ENCODE data around the gene CHKA.

The CHKA gene

DNA sequence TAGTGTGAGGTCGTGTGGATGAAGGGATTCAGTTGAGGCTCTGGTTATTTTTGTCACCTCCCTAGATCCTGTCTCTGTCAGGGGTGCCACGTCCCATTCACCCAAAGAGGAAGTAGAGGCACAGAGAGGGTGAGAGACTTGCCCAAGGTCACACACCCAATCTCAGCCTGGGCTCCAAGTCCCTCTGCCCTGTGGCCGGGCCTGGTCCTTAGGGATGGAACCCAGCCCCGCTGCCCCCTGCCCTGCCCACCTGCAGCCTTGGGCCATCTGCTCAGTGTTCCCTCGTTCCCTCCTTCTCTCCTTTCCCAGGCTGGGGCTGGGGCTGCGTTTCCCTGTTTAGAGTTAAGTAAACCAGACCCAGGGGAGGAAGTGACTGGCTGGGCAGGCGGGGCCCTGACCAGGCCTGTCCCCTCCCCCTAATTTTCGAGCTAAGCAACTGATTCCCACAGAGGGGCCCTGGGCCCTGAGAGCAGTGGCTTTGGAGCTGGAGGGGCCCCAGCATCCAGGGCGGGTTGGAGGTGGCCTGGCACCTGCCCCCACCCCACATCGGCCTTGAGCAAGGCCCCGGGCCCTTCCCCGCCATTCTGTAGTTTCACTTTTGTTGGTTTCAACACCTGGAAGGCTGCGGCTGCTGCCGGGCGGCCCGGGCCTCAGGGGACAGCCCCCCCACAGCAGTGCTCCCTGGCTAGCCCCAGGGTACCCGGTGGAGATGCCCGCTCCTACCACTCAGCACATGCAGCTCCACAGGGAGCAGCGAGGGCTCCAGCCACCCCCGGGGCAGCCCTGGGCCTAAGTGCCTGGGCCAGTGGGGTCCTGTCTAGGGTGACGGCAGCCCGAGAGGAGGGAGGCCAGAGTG, 80.9 kb downstream of the CHKA start:
- H3K36me3 ChIP-seq (ENCODE audit: insufficient read depth), result no peaks in the 10 kb centered on the region
- no peak overlapping the region for H3K4me3 ChIP-seq (IDR thresholded peaks at IDR 0.05; ENCODE audit: insufficient read depth, low read depth, low read length)
- H3K9ac ChIP-seq, result peak overlapping the region; percentile 70
- no peaks in the 10 kb centered on the region for H3K27me3 ChIP-seq (ENCODE audit: insufficient read depth, low read depth)
- H3K27ac ChIP-seq, result peak overlapping the region; percentile 73
- no peaks in the 10 kb centered on the region for H4K20me1 ChIP-seq (ENCODE audit: insufficient read depth)
- TF ChIP-seq, protein P1, sequence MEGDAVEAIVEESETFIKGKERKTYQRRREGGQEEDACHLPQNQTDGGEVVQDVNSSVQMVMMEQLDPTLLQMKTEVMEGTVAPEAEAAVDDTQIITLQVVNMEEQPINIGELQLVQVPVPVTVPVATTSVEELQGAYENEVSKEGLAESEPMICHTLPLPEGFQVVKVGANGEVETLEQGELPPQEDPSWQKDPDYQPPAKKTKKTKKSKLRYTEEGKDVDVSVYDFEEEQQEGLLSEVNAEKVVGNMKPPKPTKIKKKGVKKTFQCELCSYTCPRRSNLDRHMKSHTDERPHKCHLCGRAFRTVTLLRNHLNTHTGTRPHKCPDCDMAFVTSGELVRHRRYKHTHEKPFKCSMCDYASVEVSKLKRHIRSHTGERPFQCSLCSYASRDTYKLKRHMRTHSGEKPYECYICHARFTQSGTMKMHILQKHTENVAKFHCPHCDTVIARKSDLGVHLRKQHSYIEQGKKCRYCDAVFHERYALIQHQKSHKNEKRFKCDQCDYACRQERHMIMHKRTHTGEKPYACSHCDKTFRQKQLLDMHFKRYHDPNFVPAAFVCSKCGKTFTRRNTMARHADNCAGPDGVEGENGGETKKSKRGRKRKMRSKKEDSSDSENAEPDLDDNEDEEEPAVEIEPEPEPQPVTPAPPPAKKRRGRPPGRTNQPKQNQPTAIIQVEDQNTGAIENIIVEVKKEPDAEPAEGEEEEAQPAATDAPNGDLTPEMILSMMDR (conservative IDR thresholded peaks at IDR 0.05; ENCODE audit: low read depth, low read length), result no peak
- H3K4me1 ChIP-seq (ENCODE audit: low read depth, poor library complexity, severe bottlenecking), result peaks cover 39% of the 10 kb centered on the region
- H3K4me2 ChIP-seq, result peak overlapping the region; percentile 99
- peaks cover 12% of the 10 kb centered on the region; the same call in 1 of the 2 replicates for H3K79me2 ChIP-seq (ENCODE audit: insufficient read depth, low read depth)
- H2AFZ ChIP-seq (ENCODE audit: low read depth), result peak overlapping the region; percentile 70

DNA sequence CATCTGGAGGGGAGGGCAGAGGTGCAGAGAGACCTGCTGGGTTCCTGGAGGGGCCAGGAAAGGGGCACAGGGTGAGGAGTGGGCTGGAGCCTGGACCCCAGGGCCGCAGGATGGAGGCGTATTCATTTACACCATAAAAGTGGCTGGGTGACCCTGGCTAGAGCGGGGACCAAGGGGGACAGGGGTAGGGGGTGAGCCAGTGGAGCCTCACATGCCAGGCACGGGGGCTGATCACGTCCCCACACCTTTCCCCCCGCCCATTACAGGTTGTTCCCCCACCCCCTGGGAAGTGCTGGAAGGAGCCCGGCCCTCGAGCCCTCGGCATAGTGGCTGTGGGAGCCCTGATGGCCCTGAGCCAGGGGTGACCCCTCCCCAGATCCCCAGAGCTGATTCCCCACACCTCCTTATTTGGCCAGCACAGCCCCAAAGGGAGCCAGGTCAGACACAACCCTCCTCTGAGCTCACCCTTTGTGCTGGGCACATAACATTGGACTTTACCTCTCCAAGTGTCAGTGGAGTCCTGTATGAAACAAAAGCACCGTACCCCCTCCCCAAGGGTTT, 81.6 kb downstream of the CHKA start:
- Histone ChIP-seq H3K36me3 (ENCODE audit: insufficient read depth) (no peaks in the 10 kb centered on the region), H4K20me1 (ENCODE audit: insufficient read depth) (no peaks in the 10 kb centered on the region), H3K27me3 (ENCODE audit: insufficient read depth, low read depth) (no peaks in the 10 kb centered on the region), H3K27ac (peak overlapping the region; percentile 73), H3K4me2 (peak overlapping the region; percentile 99), H2AFZ (ENCODE audit: low read depth) (peak overlapping the region; percentile 70; the same call in 1 of the 2 replicates), H3K9ac (peak overlapping the region; percentile 70; the same call in 1 of the 2 replicates), H3K4me1 (ENCODE audit: low read depth, poor library complexity, severe bottlenecking) (peaks cover 39% of the 10 kb centered on the region), H3K79me2 (ENCODE audit: insufficient read depth, low read depth) (peaks cover 12% of the 10 kb centered on the region; the same call in 1 of the 2 replicates), H3K4me3 (IDR thresholded peaks at IDR 0.05; ENCODE audit: insufficient read depth, low read depth, low read length) (no peak overlapping the region)
- TF ChIP-seq, protein P1 (conservative IDR thresholded peaks at IDR 0.05; ENCODE audit: low read depth, low read length), result no peak

DNA sequence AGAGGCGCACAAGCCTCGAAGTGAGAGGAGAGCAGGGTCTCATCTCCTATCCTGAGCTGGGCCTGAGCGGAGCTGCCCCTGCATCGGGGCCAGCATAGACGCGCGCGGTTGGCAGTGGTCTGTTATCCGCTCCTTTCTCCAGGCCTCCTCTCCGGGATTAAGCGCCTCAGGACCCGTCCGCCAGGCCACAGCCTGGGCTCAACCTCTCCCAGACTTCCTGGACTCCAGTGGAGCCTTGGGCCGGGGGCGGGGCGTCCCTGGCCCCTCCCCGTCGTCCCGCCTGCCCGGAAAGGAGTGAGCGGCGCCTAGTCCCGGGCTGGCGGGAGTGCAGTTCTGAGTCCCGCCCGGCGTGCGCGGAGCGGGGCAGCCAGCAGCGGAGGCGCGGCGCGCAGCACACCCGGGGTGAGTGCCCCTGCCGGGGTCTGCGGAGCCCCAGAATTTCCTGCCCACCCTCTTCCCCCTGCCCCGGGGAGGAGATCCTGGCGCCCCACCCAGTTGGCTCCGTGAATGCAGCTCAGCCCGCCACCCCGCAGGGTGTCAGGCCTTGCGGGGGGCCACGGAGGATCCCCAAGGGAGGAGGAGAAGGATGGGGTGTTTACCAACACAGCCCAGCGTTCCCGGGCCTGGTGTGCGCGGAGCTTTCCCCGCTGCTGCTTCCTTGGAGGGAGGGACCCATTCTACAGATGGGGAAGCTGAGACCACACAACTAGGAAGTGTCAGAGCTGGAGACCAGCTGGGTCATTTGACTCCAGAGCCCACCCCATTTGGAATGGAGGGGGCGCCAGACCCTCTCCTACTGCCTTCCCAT, 82.3 kb downstream of the CHKA start, which contains the start of gene TCIRG1:
TCIRG1 (plus strand) TSS at position 308 of the 808 bp plus-strand sequence. CDS start 2,247 bp downstream, outside the sequence.
- no peaks in the 10 kb centered on the region for H4K20me1 ChIP-seq (ENCODE audit: insufficient read depth)
- peak within 1 kb of the TSS; percentile 73 for H3K27ac ChIP-seq
- H3K4me2 ChIP-seq, result peak within 1 kb of the TSS; percentile 99
- peak within 1 kb of the TSS; percentile 70; the same call in 1 of the 2 replicates for H2AFZ ChIP-seq (ENCODE audit: low read depth)
- no peaks in the 10 kb centered on the region for H3K27me3 ChIP-seq (ENCODE audit: insufficient read depth, low read depth)
- H3K4me1 ChIP-seq (ENCODE audit: low read depth, poor library complexity, severe bottlenecking), result peaks cover 39% of the 10 kb centered on the region
- H3K4me3 ChIP-seq (IDR thresholded peaks at IDR 0.05; ENCODE audit: insufficient read depth, low read depth, low read length), result no peak within 1 kb of the TSS
- no peaks in the 10 kb centered on the region for H3K36me3 ChIP-seq (ENCODE audit: insufficient read depth)
- H3K9ac ChIP-seq, result peak within 1 kb of the TSS; percentile 70; the same call in 1 of the 2 replicates
- H3K79me2 ChIP-seq (ENCODE audit: insufficient read depth, low read depth), result peaks cover 12% of the 10 kb centered on the region; the same call in 1 of the 2 replicates
- TF ChIP-seq, protein P1 (conservative IDR thresholded peaks at IDR 0.05; ENCODE audit: low read depth, low read length), result no peak

DNA sequence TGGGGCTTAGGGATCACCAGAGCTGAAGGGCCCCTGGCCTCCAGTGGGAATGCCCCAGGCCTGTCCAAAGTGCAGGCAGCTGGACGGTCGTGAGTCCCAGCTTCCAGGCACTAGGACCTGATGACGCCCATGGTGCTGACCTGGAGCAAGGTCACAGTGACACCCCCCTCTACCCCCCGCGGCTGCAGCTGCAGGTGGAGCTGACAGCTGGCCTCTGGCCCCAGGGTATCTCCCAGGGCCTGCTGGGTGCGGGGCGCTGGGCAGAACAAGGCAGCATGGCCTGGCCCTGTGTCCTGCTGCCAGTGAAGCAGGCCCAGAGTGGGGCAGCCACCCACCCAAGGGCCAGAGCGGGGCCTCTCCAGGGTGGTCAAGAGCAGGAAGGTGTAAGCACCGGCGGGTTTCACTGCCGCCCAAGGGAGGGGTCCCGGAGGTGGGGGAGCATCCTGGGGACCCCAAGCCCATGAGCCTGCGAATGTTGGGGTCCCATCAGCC, 82.9 kb downstream of the CHKA start:
- Histone ChIP-seq H4K20me1 (ENCODE audit: insufficient read depth) (no peaks in the 10 kb centered on the region), H3K4me3 (IDR thresholded peaks at IDR 0.05; ENCODE audit: insufficient read depth, low read depth, low read length) (no peak overlapping the region), H3K36me3 (ENCODE audit: insufficient read depth) (no peaks in the 10 kb centered on the region), H3K9ac (peak overlapping the region; percentile 70; the same call in 1 of the 2 replicates), H3K4me2 (peak overlapping the region; percentile 99; the same call in 1 of the 2 replicates), H3K27ac (no peak overlapping the region), H3K79me2 (ENCODE audit: insufficient read depth, low read depth) (peaks cover 12% of the 10 kb centered on the region; the same call in 1 of the 2 replicates), H2AFZ (ENCODE audit: low read depth) (no peak overlapping the region), H3K4me1 (ENCODE audit: low read depth, poor library complexity, severe bottlenecking) (peaks cover 39% of the 10 kb centered on the region), H3K27me3 (ENCODE audit: insufficient read depth, low read depth) (no peaks in the 10 kb centered on the region)
- TF ChIP-seq, protein P1 (conservative IDR thresholded peaks at IDR 0.05; ENCODE audit: low read depth, low read length), result no peak
